ENCODE data around the gene CIC. TPM values are rescaled to one million over a fixed set of nuclear protein-coding genes. Genes with fewer than 3 reads are reported as not detected.
A peak's percentile ranks its signal among the peaks of the same experiment; 100 is the strongest.

CIC gene
- total and polyA plus RNA-seq, 9 donors = 13.6 to 52.7 (median 41.9) TPM

DNA sequence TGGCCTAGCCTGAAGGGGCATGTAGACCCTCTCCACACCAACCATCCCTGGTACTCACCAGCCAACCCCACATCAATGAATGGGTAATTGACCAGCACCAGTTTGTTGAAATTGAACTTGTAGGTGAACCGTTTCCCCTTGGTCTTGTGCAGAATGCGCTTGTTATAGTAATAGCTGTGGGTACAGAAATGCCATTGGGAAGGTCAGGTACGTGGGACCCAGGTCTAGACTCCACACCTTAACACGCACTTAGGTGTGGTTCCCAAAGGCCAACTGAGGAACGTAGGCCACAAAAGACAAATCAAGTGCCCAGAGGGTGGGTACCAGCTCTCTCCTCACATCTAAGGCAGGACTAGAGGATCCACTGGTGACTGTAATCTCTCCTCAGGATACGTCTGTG, 19.3 kb upstream of the CIC start:
- no peaks in the 10 kb centered on the region for H3K27me3 ChIP-seq (ENCODE audit: control insufficient read depth, insufficient read depth, low read length)
- 69% methylated on average over 6 of the region's 6 CpGs for WGBS (ENCODE audit: insufficient coverage)
- H3K4me3 ChIP-seq (ENCODE audit: low read length) = no peak overlapping the region
- DNase-seq = no peak
- peaks cover 67% of the 10 kb centered on the region for H3K4me1 ChIP-seq (ENCODE audit: control insufficient read depth, insufficient read depth, low read length)
- peak overlapping the region; percentile 62 for H3K27ac ChIP-seq (ENCODE audit: low read length)
- H3K9me3 ChIP-seq (replicated peaks; ENCODE audit: control insufficient read depth, low read depth, low read length) = no peaks in the 10 kb centered on the region
- H3K36me3 ChIP-seq (ENCODE audit: control insufficient read depth, insufficient read depth, low read length) = peaks cover 30% of the 10 kb centered on the region

DNA sequence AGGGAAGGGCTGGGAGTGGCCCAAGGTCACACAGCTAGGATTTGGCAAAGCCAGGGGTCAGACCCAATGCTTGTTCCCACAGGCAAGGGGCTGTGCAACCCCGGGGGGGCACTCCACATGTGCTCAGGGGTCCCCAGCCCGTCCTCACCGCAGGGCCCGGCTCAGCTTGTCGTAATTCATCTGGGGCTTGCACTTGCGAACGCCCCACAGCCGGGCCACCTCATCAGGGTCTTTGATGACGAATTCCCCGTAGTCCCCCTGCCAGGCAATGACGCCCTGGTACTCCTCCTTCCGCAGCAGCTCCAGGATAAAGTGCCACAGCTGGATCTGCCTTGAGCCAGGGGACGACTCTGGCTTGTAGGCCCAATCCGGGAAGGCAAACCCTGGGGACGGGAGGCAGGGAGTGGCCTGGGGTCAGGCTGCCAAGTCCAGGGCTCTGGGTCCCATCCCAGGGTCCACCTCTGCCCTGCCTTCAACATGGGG, 18.8 kb upstream of the CIC start:
- peaks cover 30% of the 10 kb centered on the region for H3K36me3 ChIP-seq (ENCODE audit: control insufficient read depth, insufficient read depth, low read length)
- no peak for DNase-seq
- no peaks in the 10 kb centered on the region for H3K9me3 ChIP-seq (replicated peaks; ENCODE audit: control insufficient read depth, low read depth, low read length)
- H3K27me3 ChIP-seq (ENCODE audit: control insufficient read depth, insufficient read depth, low read length) = no peaks in the 10 kb centered on the region
- H3K27ac ChIP-seq (ENCODE audit: low read length) = peak overlapping the region; percentile 62
- H3K4me3 ChIP-seq (ENCODE audit: low read length) = no peak overlapping the region
- 50% methylated on average over 12 of the region's 15 CpGs for WGBS (ENCODE audit: insufficient coverage)
- peaks cover 63% of the 10 kb centered on the region for H3K4me1 ChIP-seq (ENCODE audit: control insufficient read depth, insufficient read depth, low read length)

DNA sequence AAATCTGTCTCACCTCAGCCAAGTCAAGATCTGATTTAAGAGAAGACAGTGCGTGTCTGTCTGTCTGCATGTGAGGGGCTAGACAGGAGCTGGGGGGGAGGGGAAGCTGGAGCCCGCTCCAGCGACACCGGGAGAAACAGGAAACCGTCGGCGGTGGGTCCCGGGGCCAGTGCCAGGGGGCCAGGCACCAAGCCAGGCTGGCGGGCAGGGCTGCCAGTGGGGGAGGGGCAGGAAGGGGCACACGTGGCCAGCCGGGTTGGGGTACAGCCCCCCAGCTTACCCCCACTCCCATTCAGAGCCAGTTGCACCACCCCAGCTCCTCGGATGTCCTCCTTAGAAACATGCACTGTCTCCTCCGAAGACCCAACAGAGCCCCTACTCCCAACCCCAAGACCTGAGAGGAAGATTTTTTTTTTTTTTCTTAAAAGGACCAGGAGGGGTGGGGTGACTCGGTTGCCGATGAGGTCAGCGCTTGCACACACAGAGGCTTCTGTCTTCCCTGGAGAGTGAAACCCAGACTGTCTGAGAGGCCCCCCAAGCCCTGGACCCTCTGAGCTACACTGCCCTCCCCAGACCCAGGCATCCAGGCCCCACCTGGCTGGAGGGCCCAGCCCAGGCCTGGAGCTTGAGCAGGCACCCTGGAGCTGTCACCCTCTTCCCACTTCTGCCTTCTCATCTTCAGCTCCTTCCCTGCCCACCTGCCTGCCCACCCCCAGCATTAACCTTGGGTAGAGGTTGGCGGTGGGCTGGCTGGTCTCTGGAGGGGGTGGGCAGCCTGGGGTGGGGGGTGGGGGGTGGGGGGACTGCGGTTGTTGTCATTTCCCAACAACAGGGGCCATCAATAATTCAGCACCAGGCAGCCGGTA, 18.2 kb upstream of the CIC start:
- Histone ChIP-seq H3K9me3 (replicated peaks; ENCODE audit: control insufficient read depth, low read depth, low read length) (no peaks in the 10 kb centered on the region), H3K36me3 (ENCODE audit: control insufficient read depth, insufficient read depth, low read length) (peaks cover 30% of the 10 kb centered on the region), H3K4me3 (ENCODE audit: low read length) (peak overlapping the region; percentile 1), H3K27me3 (ENCODE audit: control insufficient read depth, insufficient read depth, low read length) (no peaks in the 10 kb centered on the region), H3K27ac (ENCODE audit: low read length) (peak overlapping the region; percentile 92), H3K4me1 (ENCODE audit: control insufficient read depth, insufficient read depth, low read length) (peaks cover 58% of the 10 kb centered on the region)
- peak; percentile 61 for DNase-seq
- WGBS (ENCODE audit: insufficient coverage) = 13% methylated on average over 12 of the region's 19 CpGs

DNA sequence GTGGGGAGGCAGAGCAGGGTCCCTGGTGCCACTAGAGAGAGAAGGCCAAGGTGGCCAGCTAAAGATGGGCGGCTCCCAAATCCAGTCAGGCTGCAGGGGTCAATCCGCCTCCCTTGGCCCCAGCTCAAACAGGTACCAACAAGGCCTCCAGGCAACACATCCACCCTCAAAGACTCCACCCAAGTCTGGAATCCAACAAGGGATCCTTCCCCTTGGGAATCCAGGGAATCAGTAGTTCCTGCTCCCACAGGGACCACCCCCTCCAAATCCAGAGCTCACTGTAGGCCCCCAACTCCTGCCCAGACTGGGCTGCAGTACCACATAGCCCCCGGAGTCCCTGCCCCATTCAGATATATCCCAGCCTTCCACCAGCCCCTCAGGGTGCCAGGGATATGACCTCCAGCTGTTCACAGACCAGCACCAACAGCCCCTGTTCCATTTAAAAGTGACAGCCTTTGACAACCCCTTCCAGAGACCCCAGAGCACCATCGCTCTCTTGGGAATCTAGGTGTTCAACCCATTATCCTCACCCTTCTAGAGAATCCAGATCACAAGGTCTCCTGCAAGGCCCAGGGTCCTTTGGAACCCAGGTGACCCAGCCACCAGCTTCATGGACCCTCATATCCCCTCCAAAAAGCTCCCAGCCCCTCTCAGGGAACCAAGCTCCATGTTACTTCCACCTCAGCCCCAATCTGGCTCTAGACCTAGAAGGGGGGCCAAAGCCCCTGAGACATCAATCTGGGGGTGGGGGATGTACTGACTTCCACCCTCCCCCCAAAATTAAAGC, 17.3 kb upstream of the CIC start:
- peaks cover 56% of the 10 kb centered on the region for H3K4me1 ChIP-seq (ENCODE audit: control insufficient read depth, insufficient read depth, low read length)
- peaks cover 26% of the 10 kb centered on the region for H3K36me3 ChIP-seq (ENCODE audit: control insufficient read depth, insufficient read depth, low read length)
- WGBS (ENCODE audit: insufficient coverage) = 80% methylated on average over 3 of the region's 4 CpGs
- H3K4me3 ChIP-seq (ENCODE audit: low read length) = peak overlapping the region; percentile 15
- peak overlapping the region; percentile 92 for H3K27ac ChIP-seq (ENCODE audit: low read length)
- H3K9me3 ChIP-seq (replicated peaks; ENCODE audit: control insufficient read depth, low read depth, low read length) = no peaks in the 10 kb centered on the region
- DNase-seq = peak; percentile 46
- H3K27me3 ChIP-seq (ENCODE audit: control insufficient read depth, insufficient read depth, low read length) = no peaks in the 10 kb centered on the region

DNA sequence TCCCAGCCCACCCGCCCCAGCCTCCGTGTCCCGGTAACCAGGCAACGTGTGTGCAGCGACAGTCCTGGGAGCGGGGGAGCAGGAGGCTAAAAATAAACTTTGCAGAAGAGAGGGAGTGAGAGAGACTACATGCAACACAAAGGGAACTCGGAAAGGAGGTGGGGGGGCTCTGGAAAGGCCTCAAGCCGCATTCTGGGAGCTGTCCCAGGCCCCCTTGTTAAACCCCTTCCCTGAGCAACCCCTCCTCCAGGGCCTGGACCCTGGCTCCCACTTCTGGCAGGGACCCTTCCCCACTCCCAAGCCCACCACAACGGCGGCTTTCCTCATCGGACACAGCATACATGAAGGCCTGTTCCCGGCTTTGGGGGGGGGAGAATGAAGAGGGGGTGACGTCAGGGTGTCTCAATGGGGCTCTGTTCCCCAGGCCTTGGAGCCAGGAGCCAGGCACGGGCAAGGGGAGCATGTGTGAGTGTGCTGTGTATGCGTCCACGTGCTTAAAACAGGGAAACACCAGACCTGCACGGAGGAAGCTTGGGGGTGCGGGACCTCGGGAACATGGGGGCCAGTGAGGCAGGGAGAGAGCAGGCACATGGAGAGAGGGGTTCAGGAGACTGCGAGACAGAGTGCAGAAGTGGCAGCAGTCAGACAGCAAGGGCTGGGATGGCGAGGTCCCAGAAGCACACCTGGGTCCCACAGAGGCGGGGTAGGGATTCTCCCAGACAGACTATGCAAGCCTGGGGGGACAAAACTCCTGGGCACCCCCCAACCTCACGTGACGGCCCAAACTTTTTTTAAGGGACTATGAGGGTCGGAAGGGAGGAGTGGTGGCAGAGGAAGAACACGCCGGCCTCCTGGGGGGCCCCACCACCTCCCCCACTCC, 16.4 kb upstream of the CIC start:
- Histone ChIP-seq H3K36me3 (ENCODE audit: control insufficient read depth, insufficient read depth, low read length) (peaks cover 23% of the 10 kb centered on the region), H3K27ac (ENCODE audit: low read length) (peak overlapping the region; percentile 97), H3K4me3 (ENCODE audit: low read length) (peak overlapping the region; percentile 99), H3K9me3 (replicated peaks; ENCODE audit: control insufficient read depth, low read depth, low read length) (no peaks in the 10 kb centered on the region), H3K4me1 (ENCODE audit: control insufficient read depth, insufficient read depth, low read length) (peaks cover 52% of the 10 kb centered on the region), H3K27me3 (ENCODE audit: control insufficient read depth, insufficient read depth, low read length) (no peaks in the 10 kb centered on the region)
- peak; percentile 87 for DNase-seq
- 5% methylated on average over 9 of the region's 27 CpGs for WGBS (ENCODE audit: insufficient coverage)

DNA sequence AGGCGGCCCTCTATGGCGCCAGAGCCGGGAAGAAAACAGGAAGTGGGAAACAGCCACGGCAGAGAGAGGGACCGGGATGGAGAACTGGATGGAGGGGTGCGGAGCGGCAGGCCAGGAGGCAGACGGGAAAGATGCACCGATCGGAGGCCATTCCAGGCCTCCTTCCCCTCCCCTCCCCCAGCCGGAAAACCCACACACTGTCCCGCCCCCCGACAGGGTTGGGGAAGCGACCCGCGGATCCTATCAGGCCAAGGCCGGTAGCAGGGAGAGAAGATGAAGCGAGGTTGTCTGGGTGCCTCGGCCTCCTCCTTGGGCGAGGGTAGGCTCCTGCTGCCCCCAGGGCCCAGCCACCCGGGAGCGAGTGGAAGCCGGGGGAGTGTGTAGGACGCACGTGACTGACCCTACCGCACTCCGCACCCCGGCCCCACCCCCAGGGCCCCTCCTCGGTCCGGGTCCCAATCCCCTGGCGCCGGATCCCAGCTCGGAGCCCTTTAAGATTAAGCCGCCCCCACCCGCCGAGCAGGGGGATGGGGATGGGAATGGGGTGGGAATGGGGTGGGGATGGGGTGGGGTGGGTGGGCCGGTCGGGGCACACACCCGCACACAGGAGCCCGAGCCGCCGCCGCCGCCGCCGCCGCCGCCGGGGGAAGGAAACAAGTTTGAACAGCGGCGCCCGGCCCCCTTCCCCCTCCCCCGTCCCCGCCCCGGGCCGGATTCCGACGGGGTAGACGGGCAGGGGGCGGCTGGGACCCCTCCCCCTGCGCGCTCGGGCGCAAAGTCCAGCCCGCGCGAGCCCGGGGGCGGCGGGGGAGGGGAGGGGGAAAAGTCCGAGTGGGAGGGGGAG, 15.6 kb upstream of the CIC start:
- Histone ChIP-seq H3K36me3 (ENCODE audit: control insufficient read depth, insufficient read depth, low read length) (peaks cover 17% of the 10 kb centered on the region), H3K4me3 (ENCODE audit: low read length) (peak overlapping the region; percentile 99), H3K9me3 (replicated peaks; ENCODE audit: control insufficient read depth, low read depth, low read length) (no peaks in the 10 kb centered on the region), H3K27me3 (ENCODE audit: control insufficient read depth, insufficient read depth, low read length) (no peaks in the 10 kb centered on the region), H3K4me1 (ENCODE audit: control insufficient read depth, insufficient read depth, low read length) (peaks cover 52% of the 10 kb centered on the region), H3K27ac (ENCODE audit: low read length) (peak overlapping the region; percentile 97)
- peak; percentile 80 for DNase-seq
- 1% methylated on average over 10 of the region's 71 CpGs for WGBS (ENCODE audit: insufficient coverage)

DNA sequence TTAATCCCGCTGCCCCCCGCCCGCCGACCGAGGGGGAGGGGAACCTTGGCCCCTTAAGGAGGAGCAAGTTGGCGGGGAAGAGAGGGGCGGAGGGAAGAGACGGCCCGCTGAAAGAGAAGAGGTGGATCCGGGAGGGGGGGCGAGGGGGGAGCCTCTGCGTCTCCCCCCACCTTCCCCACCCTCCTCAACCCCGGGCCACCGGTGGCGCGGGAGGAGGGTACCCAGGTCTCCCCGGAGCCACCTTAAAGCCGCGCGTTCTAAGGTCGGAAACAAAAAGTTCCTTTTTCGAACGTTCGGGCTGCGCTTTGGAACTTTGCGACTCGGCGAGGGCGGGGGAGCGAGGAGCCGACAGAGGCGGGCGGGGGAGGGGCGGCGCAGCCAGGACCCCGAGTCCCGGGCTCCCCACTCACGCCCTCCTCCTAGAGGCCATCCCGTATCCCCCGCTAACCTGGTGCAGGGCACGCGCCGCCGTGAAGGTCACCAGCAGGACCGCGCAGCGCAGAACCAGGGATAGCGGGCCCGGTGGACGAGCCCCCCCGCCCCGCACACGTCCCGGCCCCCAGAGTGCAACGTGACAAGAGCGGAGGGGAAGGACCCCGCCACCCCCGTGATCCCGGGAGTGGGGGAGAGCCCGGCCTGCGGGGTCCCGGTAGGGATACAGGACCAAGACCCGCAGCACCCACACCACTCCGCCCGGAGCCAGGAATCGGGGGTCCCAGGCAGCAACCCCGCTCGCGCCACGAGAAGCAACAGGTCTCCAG, 14.8 kb upstream of the CIC start:
- Histone ChIP-seq H3K36me3 (ENCODE audit: control insufficient read depth, insufficient read depth, low read length) (peaks cover 9% of the 10 kb centered on the region), H3K9me3 (replicated peaks; ENCODE audit: control insufficient read depth, low read depth, low read length) (no peaks in the 10 kb centered on the region), H3K27me3 (ENCODE audit: control insufficient read depth, insufficient read depth, low read length) (no peaks in the 10 kb centered on the region), H3K27ac (ENCODE audit: low read length) (peak overlapping the region; percentile 88), H3K4me1 (ENCODE audit: control insufficient read depth, insufficient read depth, low read length) (peaks cover 48% of the 10 kb centered on the region), H3K4me3 (ENCODE audit: low read length) (peak overlapping the region; percentile 99)
- WGBS (ENCODE audit: insufficient coverage) = under 1% methylated on average over 44 of the region's 70 CpGs
- DNase-seq = peak; percentile 94

DNA sequence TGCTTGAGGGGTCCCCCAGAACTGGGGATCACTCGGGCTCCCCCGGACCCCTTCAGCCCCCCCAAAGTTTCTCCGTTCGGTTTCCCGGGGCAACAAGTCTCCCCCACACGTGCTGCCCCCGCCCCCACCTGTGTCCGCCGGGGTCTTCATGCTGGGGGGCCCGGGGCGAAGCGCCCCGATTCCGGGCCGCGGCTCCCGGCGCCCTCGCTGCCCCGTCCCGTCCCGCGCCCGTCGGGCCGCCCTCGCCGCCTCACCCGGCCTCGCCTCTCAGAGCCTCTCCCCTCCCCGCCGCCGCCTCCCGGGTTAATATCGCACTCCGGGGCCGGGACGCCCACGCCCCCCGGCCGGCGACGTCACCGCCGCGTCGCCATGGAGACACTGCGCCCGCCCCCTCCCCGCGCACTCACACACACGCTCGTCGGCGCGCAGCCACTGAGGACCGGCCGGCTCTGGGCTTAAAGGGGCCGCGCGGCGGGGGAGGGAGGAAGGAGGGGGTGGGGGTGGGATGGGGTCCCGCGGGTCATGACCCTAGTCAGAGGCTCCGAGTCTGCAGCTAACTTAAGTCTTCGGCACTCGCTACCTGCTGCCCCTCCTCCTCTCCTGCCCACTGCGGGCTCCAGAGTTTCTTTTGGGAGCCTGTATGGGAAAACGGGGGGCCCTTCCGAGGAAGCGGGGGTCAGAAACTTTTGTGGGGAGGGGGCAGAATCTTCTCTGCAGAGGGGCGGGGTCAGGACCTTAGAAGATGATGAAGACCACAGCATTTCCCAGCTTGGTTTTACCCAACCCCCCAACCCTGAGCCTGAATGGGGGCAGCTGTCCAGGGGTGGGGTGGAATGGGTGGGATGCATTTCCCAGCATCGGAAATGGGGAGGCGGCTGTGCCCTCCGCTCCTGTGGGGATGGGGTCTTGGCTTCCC, 13.9 kb upstream of the CIC start, which contains the start of gene ERF:
Gene ERF, minus strand, starts transcription at position 279 of the 916 bp plus-strand sequence. Its CDS starts 129 bp downstream, at position 150.
- DNase-seq = peak; percentile 97
- WGBS (ENCODE audit: insufficient coverage) = under 1% methylated on average over 47 of the region's 75 CpGs
- H3K27ac ChIP-seq (ENCODE audit: low read length) = peak within 1 kb of the TSS; percentile 99
- H3K27me3 ChIP-seq (ENCODE audit: control insufficient read depth, insufficient read depth, low read length) = no peaks in the 10 kb centered on the region
- peak within 1 kb of the TSS; percentile 99 for H3K4me3 ChIP-seq (ENCODE audit: low read length)
- H3K4me1 ChIP-seq (ENCODE audit: control insufficient read depth, insufficient read depth, low read length) = peaks cover 41% of the 10 kb centered on the region
- peaks cover under 1% of the 10 kb centered on the region for H3K36me3 ChIP-seq (ENCODE audit: control insufficient read depth, insufficient read depth, low read length)
- H3K9me3 ChIP-seq (replicated peaks; ENCODE audit: control insufficient read depth, low read depth, low read length) = no peaks in the 10 kb centered on the region
